LNCAP (cell line): ENCODE results near the gene DCTN3.

Source experiments
- TF ChIP-seq, protein P1 (sequence below): fragments of 450-650 bp; IDR thresholded peaks from 2 replicates; pipeline ENCODE4 v1.5.1; 2017; ENCODE audit warnings: mild to moderate bottlenecking

DCTN3 gene

DNA sequence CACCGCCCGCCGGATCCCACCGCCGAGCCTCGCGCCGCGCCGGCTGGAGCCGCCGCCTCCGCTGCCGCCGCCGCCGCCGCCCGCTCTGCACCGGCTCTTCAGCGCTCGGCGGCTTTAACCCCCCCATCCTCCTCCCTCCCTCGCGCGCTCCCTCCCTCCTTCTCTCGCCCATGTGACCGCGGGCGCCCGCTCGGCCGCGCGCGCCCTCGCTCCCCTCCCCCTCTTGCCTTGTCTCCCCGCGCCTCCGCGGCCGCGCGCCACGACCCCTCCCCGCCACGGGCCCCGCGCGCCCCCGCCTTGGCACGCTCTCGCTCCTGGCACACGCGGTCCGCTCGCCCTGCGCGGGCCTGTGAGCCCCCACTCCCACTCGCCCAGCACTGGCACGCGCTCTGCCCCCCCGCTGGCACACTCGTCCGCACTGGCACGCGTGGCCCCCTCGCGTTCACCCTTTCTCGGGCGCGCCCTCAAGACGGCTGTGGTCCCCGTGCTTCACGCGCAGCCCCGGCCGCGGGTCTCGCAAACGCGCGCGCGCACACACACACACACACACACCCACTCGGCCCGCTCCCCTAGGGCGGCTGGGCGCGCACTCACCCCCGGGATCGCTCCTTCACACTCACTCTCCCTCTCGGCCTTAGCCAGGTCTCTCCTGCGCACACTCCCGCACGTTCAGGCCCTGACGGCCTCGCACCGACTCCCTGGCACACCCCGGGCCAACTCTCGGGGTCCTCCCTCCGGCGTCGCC is 30.5 kb downstream of the DCTN3 start, which contains the start of gene CNTFR:
TSS of gene CNTFR (minus strand) at position 89 of the 745 bp plus-strand sequence. CDS start 20,743 bp downstream, outside the sequence.
- TF ChIP-seq, protein P1, sequence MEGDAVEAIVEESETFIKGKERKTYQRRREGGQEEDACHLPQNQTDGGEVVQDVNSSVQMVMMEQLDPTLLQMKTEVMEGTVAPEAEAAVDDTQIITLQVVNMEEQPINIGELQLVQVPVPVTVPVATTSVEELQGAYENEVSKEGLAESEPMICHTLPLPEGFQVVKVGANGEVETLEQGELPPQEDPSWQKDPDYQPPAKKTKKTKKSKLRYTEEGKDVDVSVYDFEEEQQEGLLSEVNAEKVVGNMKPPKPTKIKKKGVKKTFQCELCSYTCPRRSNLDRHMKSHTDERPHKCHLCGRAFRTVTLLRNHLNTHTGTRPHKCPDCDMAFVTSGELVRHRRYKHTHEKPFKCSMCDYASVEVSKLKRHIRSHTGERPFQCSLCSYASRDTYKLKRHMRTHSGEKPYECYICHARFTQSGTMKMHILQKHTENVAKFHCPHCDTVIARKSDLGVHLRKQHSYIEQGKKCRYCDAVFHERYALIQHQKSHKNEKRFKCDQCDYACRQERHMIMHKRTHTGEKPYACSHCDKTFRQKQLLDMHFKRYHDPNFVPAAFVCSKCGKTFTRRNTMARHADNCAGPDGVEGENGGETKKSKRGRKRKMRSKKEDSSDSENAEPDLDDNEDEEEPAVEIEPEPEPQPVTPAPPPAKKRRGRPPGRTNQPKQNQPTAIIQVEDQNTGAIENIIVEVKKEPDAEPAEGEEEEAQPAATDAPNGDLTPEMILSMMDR: no peak

- TF ChIP-seq, protein P1: no peak
Observed at GRCh38 chr9:34588671-34589635, 31.3 kb downstream of the DCTN3 start.

GRCh38 chr9:34587271-34587670 is 33.0 kb downstream of the DCTN3 start:
- TF ChIP-seq, protein P1: no peak

- TF ChIP-seq, protein P1: no peak
Observed at GRCh38 chr9:34585946-34586669, 34.2 kb downstream of the DCTN3 start.

- TF ChIP-seq, protein P1: no peak
Observed at GRCh38 chr9:34584970-34585369, 35.3 kb downstream of the DCTN3 start.

GRCh38 chr9:34582787-34583186 is 37.5 kb downstream of the DCTN3 start:
- TF ChIP-seq, protein P1: no peak

- TF ChIP-seq, protein P1: no peak
Observed at GRCh38 chr9:34581318-34581717, 39.0 kb downstream of the DCTN3 start.
